Measurements from ENCODE around the gene TTC3.

DNA sequence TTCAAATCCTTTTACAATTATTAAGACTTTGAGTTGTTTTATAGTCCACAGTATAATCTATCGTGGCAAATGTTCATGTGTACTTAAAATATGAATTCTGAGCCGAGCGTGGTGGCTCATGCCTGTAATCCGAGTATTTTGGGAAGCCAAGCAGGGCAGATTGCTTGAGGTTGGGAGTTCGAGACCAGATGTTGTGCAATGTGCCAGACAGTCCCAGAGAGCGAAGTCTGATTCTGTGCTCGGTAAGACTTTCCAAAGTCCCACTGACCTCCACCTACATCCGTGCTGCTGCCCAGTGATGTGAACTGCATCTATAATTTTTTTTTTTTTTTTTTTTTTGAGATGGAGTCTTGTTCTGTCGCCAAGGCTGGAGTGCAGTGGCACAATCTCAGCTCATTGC, 141.9 kb downstream of the TTC3 start:
- no peak for TF ChIP-seq CTCF (conservative IDR thresholded peaks at IDR 0.05; ENCODE audit: low read depth, low read length)
- TF ChIP-seq EZH2phosphoT487 (IDR thresholded peaks at IDR 0.05; ENCODE audit: borderline replicate concordance, low read length): no peak
